ENCODE results near the gene SUPT4H1.
A peak's percentile ranks its signal among the peaks of the same experiment; 100 is the strongest.

SUPT4H1 gene

GRCh38 chr17:58340405-58340876 is 11.6 kb downstream of the SUPT4H1 start:
- no peak for DNase-seq (ENCODE audit: low spot score)

GRCh38 chr17:58339755-58340404 is 12.1 kb downstream of the SUPT4H1 start:
- DNase-seq (ENCODE audit: low spot score) = no peak

DNA sequence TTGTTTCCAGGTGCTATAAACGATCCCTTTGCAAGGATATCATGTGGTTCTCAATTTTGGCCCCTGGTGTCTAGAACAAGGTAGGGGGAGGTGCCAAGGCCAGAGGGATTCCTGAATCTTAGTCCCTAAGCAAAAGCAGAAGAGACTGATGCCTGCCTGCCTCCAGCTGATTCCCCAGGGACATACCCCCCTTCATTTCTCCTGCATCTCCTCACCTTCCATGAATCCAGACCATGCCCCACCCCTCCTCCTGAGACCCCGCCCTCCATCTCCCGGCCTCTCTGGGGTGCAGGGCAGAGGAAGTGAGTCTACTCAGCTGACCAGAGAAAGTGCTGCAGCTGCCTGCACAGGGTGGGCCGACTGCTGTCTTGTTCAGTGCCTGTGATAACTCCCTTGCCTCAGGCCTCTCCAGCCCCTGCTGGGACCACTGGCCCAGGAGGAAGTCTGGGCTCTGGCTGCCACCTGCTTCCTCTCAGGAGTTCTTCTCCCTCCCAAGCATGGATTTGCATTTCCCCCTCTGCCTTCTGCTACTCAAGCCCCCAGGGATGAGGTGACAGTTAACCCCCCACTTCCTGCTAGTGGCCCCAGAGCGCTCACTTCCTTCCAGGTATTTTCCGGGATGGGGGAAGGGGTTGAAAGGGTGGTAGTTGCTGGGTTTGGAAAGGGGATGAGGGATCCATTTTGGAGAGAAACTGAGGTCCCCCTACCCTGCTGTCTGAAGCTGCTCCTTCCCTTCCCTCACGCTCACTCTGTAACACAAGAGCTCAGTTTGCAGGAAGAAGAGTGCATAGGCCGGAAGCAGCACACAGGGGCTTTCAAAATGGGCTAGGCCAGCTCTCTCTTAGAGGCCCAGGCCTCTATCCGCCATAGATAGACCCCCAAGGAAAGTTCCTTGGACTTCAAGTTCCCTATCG is 12.9 kb downstream of the SUPT4H1 start:
- DNase-seq (ENCODE audit: low spot score) = peak; percentile 41

DNA sequence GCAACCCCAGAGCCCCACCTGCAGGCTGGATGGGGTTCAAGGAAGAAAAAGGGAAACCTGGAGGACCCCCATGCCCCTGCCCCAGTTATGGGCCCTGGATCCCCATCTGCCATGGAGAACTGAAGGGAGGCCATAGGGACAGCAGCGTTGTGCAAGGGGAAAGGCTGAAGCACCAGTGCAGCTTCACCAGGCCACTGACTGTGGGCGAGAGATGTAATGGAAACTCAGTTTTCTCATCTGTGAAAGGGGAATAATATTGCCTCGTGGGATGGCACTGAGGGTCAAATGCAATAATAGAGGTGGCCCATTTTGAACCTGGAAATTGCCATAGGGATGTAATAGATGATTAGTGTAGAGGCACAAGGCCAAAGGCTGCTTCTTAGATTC is 13.6 kb downstream of the SUPT4H1 start:
- DNase-seq (ENCODE audit: low spot score) = no peak

DNA sequence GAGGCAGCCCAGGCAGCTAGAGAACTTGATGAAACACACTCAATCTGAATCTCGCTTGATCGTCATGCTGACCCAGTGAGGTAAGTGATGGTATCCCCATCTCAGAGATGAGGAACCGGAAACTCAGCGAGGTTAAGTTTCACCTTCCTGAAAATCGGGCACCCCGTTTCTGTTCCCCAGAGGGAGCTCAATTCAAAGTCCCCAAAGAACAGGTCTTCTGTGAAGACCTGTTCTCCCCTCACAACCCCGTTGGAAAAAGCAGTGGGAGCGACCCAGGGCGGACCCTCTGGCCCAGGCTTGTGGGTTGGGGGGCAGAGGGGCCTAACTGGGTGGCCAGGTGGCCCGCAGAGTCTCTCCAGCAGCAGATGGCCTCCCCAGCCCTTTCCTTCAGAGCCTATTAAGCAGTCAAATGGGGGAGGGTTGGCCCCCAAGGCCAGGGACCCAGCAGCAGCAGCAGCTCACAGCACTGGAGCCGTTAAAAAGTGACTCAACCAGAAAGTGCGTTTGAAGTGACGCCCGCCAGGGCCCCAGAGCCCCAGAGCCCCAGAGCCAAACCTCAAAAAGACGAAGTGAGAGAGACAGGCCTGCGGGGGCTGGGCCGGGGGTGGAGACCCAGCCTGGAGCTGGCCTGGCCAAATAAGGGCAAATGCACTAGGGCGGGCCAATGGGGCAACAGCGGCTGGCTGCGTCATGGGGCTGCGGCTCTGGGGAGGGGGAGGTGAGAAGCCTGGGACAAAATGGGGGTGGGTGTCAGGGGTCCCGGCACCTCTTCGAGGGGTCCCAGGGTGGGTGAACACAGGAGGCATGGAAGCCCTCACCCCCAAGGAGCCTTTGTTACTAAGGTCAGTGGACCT is 14.2 kb downstream of the SUPT4H1 start:
- peak; percentile 72 for DNase-seq (ENCODE audit: low spot score)

- no peak for DNase-seq (ENCODE audit: low spot score)
Observed at GRCh38 chr17:58337210-58337599, 14.8 kb downstream of the SUPT4H1 start.

- DNase-seq (ENCODE audit: low spot score) = no peak
Observed at GRCh38 chr17:58336456-58337209, 15.4 kb downstream of the SUPT4H1 start.

DNA sequence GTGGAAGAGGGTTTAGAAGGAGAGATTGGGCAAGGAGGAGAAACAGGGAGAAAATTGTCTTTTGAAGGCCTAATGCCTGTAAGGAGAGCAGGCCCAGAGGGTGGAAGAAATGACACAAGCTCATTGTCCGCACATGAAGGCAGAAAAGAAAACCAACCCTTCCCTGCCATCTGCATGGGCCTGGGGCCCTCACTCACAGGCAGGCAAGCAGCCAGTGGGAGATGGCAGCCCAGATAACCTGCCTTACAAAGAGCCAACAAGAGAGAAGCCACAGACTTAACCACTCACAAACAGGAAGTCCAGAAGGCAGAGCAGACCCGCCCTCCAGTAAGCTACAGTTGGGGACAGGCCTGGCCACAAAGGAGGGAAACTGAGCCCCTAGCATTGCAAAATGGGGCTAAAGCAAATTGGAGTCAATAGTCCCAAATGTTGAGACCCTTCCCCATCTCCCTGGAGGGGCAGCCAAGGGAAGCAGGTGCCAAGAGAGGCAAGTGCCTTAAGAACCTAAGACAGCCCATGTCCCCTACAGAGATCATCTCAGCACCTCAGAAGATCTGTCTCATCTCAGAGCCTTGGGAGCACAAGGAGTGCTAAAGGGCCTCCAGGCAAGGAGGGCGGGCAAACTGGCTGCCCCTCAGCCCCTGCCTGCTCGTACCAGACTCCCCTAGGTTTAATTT is 16.1 kb downstream of the SUPT4H1 start:
- DNase-seq (ENCODE audit: low spot score) = peak; percentile 47

GRCh38 chr17:58335061-58335731 is 16.8 kb downstream of the SUPT4H1 start:
- no peak for DNase-seq (ENCODE audit: low spot score)

- DNase-seq (ENCODE audit: low spot score) = no peak
Observed at GRCh38 chr17:58334661-58335060, 17.3 kb downstream of the SUPT4H1 start.

DNA sequence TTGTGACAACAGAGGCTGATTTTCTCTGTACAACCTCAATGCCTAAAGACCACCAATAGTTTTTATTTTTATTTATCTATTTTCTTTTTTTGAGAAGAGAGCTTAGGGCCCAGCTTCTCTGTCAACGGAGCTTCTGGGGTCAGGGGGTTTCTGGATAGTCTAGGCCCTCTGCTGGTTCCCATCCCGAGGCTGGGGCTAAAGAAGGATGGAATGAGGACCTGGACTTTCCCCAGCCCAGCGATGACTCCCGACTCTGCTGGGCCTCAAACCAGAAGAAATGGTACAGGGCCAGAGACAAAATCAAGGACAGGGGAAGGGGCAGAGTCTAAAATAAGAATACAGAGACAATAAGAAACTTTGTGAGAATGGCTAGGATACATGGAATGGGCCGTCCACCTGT is 17.7 kb downstream of the SUPT4H1 start:
- no peak for DNase-seq (ENCODE audit: low spot score)

DNA sequence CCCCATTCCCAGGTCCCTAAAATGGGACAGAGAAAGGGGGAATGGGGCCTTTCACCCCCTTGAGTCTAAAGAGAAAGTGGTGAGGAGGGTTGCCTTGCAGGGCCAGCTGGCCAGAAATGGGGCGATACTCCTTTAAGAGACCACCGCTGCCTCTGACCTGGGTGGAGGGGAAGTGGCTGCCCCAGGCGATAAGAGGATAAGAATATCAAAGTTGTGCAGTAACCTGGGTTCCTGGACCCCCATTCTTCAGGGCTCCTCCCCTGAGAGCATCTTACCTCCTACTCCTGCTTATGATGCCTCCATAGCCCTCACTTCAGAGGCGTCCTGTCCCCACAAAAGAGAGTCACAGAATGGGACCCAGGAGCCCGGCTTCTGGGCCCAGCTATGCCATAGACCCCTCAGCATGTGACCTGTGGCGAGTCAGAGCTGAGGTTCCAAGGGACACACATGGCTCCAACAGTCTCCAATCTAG is 18.2 kb downstream of the SUPT4H1 start:
- DNase-seq (ENCODE audit: low spot score) = no peak

DNA sequence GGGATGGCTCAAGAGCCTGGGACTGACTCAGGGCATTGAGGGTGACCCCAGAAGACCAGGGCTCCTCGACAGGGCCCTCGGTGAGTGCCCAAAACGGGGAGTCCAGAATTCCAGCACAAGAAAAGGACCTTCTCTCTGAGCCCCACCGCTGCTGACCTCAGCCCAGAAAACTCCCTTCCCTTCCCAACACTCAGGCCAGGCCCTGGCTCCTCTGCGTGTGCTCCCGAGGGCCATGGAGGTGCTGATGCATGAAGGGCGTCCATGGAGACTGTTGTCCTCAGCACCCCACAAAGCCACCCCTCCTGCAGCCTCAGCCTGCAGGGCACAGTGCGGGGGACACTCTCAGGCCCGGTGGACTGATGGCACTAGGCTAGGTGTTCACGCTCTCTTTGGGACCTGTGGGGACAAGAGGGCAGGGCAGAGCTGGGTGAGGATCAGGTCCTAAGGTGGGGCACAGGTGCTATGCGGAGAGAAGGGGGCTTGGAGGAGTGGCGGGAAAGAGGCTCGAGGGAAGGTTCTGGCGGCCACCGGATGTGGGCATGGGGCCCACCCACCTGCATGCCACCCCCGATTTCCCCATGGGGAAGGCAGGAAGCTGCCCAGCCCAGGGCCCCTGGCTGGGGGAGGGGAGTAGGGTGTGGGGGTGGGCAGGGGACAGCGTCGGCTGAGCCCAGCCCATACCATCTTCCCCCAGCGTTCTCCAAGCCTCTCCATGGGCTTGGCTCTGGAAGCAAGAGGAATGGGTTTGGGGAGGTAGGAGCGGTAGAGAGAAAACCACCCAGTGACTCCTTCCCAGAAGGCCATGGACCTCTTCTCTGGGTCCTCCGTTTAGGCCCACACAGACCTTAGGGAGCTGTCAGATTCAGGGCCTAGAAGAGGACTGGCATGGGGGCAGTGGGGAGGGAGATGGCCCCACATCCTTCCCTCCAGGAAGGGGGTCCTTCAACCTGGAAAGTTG is 18.9 kb downstream of the SUPT4H1 start:
- DNase-seq (ENCODE audit: low spot score) = no peak

DNA sequence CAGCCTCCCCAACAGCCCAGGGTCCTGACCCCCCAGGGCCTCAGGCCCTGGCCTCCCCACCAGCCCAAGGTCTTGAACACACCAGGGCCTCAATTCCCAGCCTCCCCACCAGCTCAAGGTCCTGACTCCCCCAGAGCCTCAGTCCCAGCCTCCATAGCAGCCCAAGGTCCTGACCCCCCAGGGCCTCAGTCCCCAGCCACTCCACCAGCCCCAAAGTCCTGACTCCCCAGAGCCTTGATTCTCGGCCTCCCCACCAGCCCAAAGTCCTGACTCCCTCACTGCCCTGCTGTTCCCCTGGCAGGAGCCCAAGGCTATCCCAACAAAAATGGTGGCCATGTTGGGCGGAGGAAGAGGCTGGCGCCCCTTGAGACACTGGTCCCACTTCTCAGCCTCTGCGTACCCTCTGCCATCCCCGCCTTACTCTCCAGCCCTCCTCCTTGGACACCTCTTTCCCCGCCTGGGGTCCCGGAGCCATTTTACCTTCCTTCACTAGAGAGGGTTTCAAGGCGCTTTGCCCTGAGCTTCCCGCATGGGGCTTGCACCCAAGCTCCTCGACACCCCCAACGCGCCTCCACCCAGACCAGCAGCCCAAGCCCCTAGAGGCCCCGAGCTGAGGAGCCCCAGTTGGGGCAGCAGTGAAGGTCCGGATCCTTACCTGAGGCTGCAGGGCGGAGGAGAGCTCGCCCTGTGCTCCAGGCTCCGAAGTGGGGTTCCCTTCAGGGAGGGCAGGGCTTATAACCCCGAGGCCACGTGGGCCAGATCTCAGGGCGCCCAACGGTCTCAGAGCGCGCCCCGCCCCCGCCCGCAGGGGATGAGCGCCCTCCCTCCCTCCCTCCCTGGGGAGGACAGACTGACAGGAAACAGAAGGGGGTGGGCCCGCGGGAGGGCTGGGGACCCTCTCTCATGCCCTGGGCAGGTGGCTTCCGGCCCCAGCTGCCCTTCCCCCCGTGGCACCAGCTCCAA is 19.9 kb downstream of the SUPT4H1 start:
- DNase-seq (ENCODE audit: low spot score) = peak; percentile 54

GRCh38 chr17:58330997-58331814 is 20.8 kb downstream of the SUPT4H1 start:
- peak; percentile 38 for DNase-seq (ENCODE audit: low spot score)

- no peak for DNase-seq (ENCODE audit: low spot score)
Observed at GRCh38 chr17:58330538-58330996, 21.4 kb downstream of the SUPT4H1 start.
